Smooth muscle cell of the brain vasculature (primary cell): Measurements from ENCODE around the gene NEO1.
A peak's percentile ranks its signal among the peaks of the same experiment; 100 is the strongest.

Source experiments
- DNase-seq: peaks from one replicate; pipeline ENCODE4 v3.0.0-alpha.2; 2012; ENCODE audit warnings: low read depth, low spot score

NEO1 gene, protein sequence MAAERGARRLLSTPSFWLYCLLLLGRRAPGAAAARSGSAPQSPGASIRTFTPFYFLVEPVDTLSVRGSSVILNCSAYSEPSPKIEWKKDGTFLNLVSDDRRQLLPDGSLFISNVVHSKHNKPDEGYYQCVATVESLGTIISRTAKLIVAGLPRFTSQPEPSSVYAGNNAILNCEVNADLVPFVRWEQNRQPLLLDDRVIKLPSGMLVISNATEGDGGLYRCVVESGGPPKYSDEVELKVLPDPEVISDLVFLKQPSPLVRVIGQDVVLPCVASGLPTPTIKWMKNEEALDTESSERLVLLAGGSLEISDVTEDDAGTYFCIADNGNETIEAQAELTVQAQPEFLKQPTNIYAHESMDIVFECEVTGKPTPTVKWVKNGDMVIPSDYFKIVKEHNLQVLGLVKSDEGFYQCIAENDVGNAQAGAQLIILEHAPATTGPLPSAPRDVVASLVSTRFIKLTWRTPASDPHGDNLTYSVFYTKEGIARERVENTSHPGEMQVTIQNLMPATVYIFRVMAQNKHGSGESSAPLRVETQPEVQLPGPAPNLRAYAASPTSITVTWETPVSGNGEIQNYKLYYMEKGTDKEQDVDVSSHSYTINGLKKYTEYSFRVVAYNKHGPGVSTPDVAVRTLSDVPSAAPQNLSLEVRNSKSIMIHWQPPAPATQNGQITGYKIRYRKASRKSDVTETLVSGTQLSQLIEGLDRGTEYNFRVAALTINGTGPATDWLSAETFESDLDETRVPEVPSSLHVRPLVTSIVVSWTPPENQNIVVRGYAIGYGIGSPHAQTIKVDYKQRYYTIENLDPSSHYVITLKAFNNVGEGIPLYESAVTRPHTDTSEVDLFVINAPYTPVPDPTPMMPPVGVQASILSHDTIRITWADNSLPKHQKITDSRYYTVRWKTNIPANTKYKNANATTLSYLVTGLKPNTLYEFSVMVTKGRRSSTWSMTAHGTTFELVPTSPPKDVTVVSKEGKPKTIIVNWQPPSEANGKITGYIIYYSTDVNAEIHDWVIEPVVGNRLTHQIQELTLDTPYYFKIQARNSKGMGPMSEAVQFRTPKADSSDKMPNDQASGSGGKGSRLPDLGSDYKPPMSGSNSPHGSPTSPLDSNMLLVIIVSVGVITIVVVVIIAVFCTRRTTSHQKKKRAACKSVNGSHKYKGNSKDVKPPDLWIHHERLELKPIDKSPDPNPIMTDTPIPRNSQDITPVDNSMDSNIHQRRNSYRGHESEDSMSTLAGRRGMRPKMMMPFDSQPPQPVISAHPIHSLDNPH (N-terminal part only)

DNA sequence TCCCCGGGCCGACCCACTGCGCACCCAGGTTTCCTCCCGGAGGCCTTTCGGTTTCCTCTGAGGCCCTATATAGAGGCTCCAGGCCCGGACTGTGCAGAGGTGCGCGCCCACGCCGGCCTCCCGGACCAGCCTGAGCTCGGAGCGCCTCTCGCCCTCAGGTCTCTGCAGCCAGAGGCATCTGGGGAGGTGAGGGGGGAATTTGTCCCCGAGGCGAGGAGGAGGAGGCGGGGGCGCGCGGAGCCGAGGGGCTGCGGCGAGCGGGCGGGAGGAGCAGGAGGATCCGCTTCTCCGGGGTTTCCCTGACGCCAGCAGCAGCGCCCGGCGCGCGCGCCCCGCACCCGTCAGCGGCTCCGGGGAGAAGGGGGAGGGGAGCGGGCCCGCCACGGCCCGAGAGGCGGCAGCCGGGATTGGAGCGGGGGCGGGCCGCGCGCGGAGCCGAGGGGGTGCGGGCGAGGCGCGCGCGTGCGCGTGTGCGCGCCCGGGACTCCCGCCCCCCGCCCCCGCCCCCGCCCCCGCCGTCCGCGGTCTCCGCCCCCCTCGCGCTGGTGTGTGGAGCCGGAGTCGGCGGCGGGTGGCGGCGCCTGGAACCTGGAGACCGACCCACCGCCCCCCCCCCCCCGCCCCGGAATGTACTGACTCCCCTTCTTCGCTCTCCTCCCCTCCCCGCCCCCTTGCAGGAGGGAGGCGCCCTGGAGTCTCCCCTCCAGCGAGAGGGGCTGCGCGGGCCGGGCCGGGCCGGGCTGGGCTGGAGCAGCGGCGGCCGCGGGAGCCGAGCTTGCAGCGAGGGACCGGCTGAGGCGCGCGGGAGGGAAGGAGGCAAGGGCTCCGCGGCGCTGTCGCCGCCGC is at the start of gene NEO1:
NEO1 (plus strand) TSS at position 657 of the 846 bp plus-strand sequence. CDS start 213 bp downstream, outside the sequence.
- DNase-seq, result peak; percentile 46

DNA sequence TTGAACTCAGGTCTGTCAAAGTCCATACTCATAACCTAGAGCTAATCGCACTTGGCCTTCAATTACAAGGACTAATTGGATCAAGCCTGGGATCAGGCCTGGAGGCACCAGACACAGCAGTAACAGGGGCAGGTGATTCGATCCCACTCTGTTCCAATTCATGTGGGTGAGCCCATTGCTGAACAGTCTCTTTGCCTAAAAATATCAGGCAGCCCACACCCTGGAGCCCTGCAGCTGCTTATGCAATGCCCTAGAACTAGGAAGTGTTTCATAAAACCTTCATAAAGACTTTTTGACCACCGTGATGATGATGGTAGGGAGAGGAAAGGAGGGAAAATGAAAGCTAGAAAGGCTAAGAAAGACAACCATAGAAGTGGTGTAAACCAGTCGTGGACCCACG is 47.8 kb upstream of the NEO1 start:
- DNase-seq, result no peak

- DNase-seq, result no peak
Measured at GRCh38 chr15:73005032-73005431, 47.2 kb upstream of the NEO1 start.

GRCh38 chr15:73005446-73005845 is 46.8 kb upstream of the NEO1 start:
- DNase-seq, result no peak

DNA sequence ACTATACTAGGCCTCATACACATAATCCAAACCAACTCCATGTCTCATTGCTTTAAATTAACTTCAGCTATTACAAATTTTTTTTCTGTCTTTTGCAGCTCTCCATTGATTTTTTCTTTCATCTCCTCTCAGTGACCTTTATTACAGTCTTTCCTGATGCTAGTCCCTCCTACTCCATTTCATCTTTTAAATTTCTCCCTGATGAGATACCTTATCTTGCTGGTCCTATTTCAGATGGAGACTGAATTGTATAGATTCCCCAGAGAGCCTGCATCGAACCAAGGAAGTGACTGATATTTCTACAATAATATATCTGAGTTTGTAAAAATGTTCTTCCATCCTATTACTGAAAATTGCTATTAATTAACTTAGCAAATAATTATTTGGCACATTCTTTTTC is 45.7 kb upstream of the NEO1 start:
- no peak for DNase-seq

GRCh38 chr15:73009066-73010056 is 42.9 kb upstream of the NEO1 start:
- DNase-seq, result peak; percentile 37

DNA sequence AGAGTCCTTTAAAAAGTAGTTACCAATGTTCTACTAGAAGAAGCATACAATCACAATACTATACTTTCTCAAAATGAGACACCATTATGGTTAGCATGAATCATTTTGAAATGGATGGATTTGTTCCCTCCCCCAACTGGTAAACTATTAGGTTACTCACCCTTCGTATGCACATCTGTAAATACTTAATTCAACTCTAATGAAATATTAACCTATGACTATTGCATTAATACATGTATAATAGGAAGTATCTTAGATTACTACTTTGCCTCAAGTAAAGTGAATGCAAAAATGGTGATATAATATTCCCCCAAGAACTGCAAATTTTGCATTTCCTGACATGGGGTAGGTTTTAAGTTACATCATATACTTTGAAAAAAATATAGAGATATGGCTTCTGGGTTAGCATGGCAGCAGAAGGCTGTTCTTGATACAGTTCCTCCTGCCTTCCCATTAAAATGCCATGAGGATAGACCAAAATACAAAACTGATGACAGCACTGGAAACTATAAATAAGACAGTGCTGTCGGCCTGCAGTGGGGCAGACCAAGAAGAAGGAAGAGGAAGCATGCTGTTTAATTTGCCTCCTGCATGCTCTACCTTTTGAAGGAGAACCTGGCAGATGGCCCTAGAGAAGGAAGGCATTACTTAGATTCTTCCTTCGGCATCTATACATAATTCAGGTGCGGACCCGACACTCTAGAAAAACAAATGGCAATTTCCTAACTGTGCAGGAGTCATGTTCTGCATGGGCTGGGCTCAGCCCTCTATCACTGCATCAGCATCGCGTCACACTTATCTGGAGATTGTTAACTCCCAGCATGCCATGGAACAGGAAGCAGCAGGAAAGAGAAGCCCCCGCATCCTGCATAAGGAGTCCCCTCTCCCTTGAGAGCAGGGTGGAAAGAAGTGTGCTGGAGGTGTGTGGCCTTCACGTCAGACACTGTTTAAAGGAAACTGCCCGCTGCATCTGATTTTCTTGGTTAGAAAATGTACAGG is 41.8 kb upstream of the NEO1 start:
- no peak for DNase-seq

DNA sequence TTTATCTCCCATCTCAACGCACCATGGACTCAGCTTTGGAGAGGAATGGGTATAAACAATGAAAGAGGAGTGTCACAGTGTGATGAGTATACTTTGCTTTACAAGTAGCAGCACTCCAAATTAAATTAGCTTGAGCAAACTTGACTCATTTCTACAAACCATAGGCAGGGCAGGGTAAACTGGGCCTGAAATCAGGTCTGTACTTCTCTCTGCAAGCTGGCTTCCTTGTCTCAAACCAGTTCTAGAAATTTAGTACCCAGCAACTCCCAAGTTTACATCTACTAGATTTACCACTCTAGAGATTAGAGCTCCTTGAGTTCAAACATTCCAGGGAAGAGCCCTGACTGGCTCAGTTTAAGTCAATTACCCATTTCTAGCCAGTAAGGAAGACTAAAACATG is 37.4 kb upstream of the NEO1 start:
- DNase-seq, result no peak

GRCh38 chr15:73015493-73015892 is 36.8 kb upstream of the NEO1 start:
- DNase-seq, result no peak

GRCh38 chr15:73017987-73018386 is 34.3 kb upstream of the NEO1 start:
- DNase-seq, result no peak

- DNase-seq, result no peak
Measured at GRCh38 chr15:73019154-73019553, 33.1 kb upstream of the NEO1 start.

GRCh38 chr15:73019601-73020146 is 32.6 kb upstream of the NEO1 start:
- no peak for DNase-seq

DNA sequence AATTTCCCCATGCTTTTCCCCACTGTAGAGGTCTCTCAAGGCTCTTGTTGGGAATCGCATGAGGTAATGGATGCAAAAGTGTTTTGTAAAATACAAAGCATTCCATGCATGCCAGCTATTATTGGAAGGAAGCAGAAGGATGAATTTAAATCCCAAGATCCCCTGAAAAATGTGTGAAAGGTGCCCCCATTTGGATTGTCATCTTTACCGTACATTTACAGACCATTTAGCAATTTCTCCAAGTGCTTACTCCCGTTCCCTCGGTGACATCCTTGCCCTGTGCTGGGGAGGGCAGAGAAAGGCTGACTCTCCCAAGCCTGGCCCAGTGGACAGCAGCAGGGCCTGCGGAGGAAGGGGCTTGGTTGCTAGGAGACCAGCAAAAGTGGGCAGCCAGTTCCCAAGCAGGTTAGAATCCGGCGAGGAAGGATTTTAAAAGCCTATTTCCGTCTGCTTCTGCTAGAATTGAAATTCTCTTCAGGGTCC is 31.1 kb upstream of the NEO1 start:
- DNase-seq, result no peak

GRCh38 chr15:73022161-73022560 is 30.1 kb upstream of the NEO1 start:
- DNase-seq, result peak; percentile 9

DNA sequence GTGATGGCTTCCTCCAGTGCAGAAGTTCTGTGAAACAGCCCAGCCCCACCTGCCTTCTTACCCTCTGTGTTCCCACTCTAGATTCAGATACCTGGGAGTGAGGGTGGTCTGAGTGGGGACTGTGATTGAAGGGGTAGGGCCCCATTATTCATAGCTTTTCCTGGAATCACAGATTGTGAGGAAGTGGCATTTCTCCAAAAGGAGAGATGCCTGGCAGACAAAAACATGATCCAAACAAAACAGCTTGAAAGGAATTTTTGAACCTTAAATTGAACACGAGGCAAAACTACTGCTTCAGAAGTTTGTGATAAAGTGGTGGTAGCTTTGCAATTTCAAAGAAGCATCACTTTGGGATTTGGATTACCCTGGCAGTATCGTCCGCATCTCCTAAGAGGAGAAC is 29.2 kb upstream of the NEO1 start:
- no peak for DNase-seq

DNA sequence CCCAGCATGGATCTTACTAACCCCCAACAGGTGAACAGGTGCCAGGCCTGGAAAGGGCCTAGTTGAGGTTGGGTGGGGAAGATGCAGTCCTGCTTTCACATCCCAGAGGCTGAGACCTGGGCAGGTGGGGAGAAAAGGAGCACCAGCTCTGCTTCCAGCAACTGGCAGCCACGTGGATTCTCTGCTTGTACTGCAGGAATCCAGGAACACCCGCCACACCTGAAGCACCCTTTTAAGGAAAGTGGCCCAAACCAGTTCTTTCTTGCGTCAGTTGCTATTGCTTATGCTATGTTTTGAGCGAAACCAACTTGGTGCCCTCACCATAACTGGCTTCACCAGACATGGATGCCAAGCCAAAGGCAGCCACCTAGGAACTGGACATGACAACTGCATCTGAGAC is 28.1 kb upstream of the NEO1 start:
- no peak for DNase-seq

DNA sequence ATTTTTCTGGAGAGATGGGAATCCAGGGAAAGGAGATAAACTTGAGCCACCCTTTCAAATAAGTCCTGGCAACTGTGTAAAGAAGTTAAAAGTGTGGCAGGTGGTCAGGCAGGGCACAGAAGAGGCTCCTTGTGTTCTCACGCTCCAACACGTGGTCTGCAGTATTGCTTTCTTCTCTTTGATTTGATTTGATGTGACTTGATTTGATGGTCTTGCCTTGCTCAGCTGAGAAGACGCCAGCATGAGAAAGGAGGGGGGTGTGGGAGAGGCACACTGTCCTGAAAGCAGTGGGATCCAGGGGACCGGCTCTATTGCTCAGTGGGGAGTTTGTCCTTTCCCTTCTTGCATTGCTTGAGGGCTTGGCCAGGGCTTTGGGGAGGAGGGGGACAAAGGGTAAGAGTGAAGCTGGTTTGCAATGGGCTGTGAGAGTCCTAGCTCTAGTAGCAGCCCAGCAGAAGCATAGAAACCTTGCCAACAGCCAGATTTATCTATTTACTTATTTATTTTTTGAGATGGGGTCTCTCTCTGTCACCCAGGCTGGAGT is 25.7 kb upstream of the NEO1 start:
- no peak for DNase-seq

DNA sequence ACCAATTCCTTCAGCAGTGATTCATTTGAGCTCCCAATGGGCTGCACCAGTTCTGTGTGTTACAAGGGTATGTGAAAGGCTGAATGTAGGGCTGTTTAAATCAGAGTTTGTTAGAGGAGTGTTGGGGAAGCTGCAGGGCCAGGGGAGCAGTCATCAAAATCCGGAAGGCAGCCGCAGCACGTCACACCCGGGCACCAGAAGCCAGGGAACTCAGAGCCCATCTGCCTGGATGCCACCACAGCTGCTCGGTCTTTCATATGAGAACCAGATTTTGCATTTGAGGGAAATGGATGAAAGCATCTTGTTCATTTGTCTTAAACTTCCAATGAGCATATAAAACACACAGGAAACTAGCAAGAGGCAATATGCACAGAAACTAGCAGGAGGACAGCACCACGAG is 24.2 kb upstream of the NEO1 start:
- DNase-seq, result no peak
